ENCODE data around the gene ARHGEF19. TPM values are rescaled to one million over a fixed set of nuclear protein-coding genes. Genes with fewer than 3 reads are reported as not detected.
"Not testable (repeated sequence)": the region's sequence is repeated elsewhere in the genome, so short reads cannot be mapped to it uniquely, and the experiment has no call there.

ARHGEF19 gene
- polyA plus RNA-seq, 1 experiment, result 6.7 TPM

DNA sequence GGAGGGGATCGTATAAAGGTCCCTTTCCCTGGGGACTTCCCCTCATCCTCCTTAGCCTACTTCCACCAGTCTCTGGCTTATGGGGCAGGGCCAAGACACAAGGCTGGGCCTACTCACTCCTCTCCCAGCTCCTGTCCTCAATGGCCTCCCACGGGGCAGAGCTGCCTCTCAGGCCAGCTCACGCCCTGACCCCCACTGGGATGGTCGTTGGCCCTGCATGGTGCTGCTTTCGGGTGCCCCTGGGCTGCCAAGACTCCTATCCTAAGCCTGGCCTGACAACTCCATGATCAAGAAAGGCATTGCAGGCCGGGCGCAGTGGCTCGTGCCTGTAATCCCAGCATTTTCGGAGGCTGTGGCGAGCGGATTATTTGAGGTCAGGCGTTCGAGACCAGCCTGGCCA is 18.3 kb upstream of the ARHGEF19 start:
- H3K4me3 ChIP-seq (ENCODE audit: low read depth, low read length), result no peak overlapping the region
- ChIA-PET CTCF (no interaction called here), POLR2A (no interaction called here)
- TF ChIP-seq, protein P1, sequence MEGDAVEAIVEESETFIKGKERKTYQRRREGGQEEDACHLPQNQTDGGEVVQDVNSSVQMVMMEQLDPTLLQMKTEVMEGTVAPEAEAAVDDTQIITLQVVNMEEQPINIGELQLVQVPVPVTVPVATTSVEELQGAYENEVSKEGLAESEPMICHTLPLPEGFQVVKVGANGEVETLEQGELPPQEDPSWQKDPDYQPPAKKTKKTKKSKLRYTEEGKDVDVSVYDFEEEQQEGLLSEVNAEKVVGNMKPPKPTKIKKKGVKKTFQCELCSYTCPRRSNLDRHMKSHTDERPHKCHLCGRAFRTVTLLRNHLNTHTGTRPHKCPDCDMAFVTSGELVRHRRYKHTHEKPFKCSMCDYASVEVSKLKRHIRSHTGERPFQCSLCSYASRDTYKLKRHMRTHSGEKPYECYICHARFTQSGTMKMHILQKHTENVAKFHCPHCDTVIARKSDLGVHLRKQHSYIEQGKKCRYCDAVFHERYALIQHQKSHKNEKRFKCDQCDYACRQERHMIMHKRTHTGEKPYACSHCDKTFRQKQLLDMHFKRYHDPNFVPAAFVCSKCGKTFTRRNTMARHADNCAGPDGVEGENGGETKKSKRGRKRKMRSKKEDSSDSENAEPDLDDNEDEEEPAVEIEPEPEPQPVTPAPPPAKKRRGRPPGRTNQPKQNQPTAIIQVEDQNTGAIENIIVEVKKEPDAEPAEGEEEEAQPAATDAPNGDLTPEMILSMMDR (IDR thresholded peaks at IDR 0.05; ENCODE audit: low read depth, low read length), result no peak
- DNase-seq (ENCODE audit: low read depth, low spot score), result no peak
- H3K9me3 ChIP-seq (ENCODE audit: control insufficient read depth, insufficient read depth, low read length), result peaks cover 27% of the 10 kb centered on the region
- H3K27ac ChIP-seq (ENCODE audit: low read depth, low read length), result no peak overlapping the region
- H3K27me3 ChIP-seq (ENCODE audit: control insufficient read depth, insufficient read depth, low read length), result peaks cover 32% of the 10 kb centered on the region

DNA sequence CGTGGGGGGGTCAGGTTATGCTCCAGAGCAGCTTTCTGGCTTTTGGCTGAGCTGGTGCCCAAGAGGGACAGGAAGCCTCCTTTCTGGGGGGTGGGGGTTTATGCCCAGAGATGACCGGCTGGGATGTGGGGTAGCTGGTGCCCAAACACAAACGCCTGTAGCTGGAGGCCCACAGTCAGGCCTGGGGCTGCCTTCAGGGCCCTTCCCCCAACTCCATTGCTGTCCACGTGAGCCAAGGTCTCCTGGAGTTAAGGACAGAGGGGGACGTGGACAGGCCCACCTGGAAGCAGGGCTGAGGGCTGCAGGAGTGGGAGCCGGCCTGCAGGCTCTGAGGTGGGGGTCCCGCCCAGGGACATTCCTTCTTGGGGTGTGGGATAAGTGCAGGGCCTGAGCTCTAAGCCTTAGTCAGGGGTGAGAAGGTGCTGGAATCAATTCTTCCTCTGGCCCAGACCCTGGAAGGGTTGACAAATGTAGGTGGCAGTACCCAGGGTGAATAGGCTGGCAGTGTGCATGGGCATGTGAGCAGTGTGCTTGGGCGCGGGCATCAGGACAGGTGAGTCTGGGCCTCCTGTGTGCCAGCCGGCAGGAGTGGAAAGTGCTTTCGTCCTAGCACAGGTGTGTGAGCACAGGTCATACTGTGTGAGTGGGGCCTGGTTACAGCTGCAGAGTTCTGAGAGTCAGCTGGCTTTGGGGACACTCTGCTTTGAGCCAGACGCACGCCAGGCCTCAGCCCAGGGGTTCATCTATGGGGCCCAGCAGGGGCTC is 17.7 kb upstream of the ARHGEF19 start:
- POLR2A ChIA-PET, result no interaction called here
- no peak for DNase-seq (ENCODE audit: low read depth, low spot score)
- CTCF ChIA-PET, result no interaction called here

DNA sequence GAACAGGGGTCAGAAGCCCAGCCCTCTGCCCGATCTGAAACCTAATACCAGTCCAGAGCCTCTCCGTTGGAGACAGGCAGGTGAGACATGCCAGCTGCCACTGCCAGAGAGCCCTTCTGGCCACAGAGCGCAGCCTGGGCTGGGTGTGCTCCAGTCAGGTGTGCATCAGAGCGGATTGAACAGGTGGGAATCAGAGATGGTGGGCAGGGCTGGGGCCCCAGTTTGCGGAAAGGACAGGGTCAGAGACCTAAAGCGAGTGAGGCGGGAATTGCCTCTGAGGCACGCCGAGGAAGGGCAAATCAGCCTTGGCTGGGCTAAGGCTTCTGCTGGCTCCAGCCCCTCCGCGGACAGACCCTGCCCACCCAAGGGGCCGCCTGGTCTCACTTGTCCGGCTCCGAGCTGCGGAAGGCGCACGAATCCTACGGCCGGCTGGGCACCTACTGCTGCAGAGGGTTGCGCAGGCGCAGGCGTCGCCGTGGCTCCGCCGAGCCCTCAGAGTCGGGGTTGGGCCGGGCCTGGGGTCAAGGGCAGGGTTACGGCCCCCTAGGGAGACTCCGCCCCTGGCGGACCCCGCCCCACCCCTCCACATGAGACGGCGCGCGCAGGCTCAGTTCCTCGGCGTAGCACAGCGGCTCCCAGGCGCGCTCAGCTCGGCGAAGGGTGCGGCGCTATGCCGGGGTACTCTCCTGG is 14.2 kb upstream of the ARHGEF19 start:
- H3K4me3 ChIP-seq (ENCODE audit: low read depth, low read length), result peak overlapping the region; percentile 32
- no peak overlapping the region for H3K27ac ChIP-seq (ENCODE audit: low read depth, low read length)
- TF ChIP-seq, protein P1 (IDR thresholded peaks at IDR 0.05; ENCODE audit: low read depth, low read length), result no peak
- peaks cover 22% of the 10 kb centered on the region for H3K9me3 ChIP-seq (ENCODE audit: control insufficient read depth, insufficient read depth, low read length)
- POLR2A ChIA-PET, result interaction anchor here (0.9 kb wide), 1 partner anchor 9 kb away, joined by 3 read pairs; no protein-coding TSS in a partner anchor
- CTCF ChIA-PET, result interaction anchor here (1.3 kb wide), 1 partner anchor 18 kb away, joined by 5 read pairs; no protein-coding TSS in a partner anchor
- DNase-seq (ENCODE audit: low read depth, low spot score), result no peak
- H3K27me3 ChIP-seq (ENCODE audit: control insufficient read depth, insufficient read depth, low read length), result peaks cover 43% of the 10 kb centered on the region

More for the DNA sequence above, 17.7 kb upstream of the ARHGEF19 start:
- Histone ChIP-seq H3K27ac (ENCODE audit: low read depth, low read length) (no peak overlapping the region), H3K9me3 (ENCODE audit: control insufficient read depth, insufficient read depth, low read length) (peaks cover 28% of the 10 kb centered on the region), H3K4me3 (ENCODE audit: low read depth, low read length) (no peak overlapping the region), H3K27me3 (ENCODE audit: control insufficient read depth, insufficient read depth, low read length) (peaks cover 37% of the 10 kb centered on the region)
- TF ChIP-seq, protein P1 (IDR thresholded peaks at IDR 0.05; ENCODE audit: low read depth, low read length), result no peak

DNA sequence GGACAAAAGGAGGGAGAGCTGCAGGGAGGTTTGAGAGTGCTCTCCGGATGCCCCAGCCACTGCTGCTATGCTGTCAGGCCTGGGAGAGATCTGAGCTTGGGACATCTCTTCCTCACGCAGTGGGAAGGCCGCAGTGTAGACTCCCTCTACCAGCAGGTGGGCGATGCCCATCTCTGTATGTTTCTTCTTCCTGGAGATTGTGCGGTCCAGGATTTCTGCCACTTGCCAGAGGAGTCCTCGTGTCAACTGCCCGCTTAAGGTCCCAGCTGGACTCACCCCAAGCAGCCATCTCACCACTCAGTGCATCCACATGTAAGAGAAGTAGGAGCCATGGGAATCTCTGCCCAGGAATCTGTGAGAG is 13.7 kb upstream of the ARHGEF19 start:
- Histone ChIP-seq H3K4me3 (ENCODE audit: low read depth, low read length) (no peak overlapping the region), H3K27ac (ENCODE audit: low read depth, low read length) (no peak overlapping the region), H3K9me3 (ENCODE audit: control insufficient read depth, insufficient read depth, low read length) (peaks cover 22% of the 10 kb centered on the region), H3K27me3 (ENCODE audit: control insufficient read depth, insufficient read depth, low read length) (peaks cover 43% of the 10 kb centered on the region)
- ChIA-PET POLR2A (interaction anchor here (0.6 kb wide), 1 partner anchor 122 kb away, joined by 3 read pairs; no protein-coding TSS in a partner anchor), CTCF (no interaction called here)
- DNase-seq (ENCODE audit: low read depth, low spot score), result no peak
- TF ChIP-seq, protein P1 (IDR thresholded peaks at IDR 0.05; ENCODE audit: low read depth, low read length), result no peak

DNA sequence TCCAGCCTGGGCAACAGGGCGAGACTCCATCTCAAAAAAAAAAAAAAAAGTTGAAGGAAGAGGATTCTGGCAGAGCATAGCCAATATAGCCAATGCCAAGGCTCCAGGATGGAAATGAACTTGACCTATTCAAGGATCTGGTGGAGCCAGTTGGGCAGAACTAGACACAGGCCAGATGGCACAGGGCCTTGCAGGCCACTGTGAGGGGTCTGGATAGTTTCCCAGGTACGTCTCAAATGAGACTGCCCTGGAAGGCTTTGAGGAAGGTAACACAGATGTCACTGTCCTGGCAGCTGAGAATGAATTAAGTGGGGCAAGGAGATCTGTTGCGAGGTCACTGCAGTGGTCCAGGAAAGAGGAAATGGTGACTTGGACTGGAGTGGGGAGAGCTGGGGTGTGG is 12.0 kb upstream of the ARHGEF19 start:
- POLR2A ChIA-PET, result no interaction called here
- CTCF ChIA-PET, result no interaction called here
- Histone ChIP-seq H3K27me3 (ENCODE audit: control insufficient read depth, insufficient read depth, low read length) (peaks cover 46% of the 10 kb centered on the region), H3K9me3 (ENCODE audit: control insufficient read depth, insufficient read depth, low read length) (peaks cover 22% of the 10 kb centered on the region), H3K4me3 (ENCODE audit: low read depth, low read length) (no peak overlapping the region), H3K27ac (ENCODE audit: low read depth, low read length) (no peak overlapping the region)
- TF ChIP-seq, protein P1 (IDR thresholded peaks at IDR 0.05; ENCODE audit: low read depth, low read length), result no peak
- DNase-seq (ENCODE audit: low read depth, low spot score), result no peak

DNA sequence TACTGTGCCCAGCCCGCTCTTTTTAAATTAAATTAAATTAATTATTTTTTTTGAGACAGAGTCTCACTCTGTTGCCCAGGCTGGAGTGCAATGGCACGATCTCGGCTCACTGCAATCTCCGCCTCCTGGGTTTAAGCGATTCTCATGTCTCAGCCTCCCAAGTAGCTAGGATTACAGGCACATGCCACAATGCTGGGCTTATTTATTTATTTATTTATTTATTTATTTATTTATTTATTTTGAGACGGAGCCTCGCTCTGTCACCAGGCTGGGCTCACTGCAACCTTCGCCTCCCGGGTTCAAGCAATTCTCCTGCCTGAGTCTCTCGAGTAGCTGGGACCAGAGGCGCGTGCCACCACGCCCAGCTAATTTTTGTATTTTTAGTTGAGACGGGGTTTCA is 10.3 kb upstream of the ARHGEF19 start:
- CTCF ChIA-PET; H3K4me3 ChIP-seq (ENCODE audit: low read depth, low read length); H3K27ac ChIP-seq (ENCODE audit: low read depth, low read length); DNase-seq (ENCODE audit: low read depth, low spot score): not testable (repeated sequence)
- H3K27me3 ChIP-seq (ENCODE audit: control insufficient read depth, insufficient read depth, low read length), result peaks cover 34% of the 10 kb centered on the region
- peaks cover 21% of the 10 kb centered on the region for H3K9me3 ChIP-seq (ENCODE audit: control insufficient read depth, insufficient read depth, low read length)
- POLR2A ChIA-PET, result interaction anchor here (0.7 kb wide), 1 partner anchor 124 kb away, joined by 5 read pairs; no protein-coding TSS in a partner anchor
